ENCODE measurements around the gene HEPN1.

The HEPN1 gene

DNA sequence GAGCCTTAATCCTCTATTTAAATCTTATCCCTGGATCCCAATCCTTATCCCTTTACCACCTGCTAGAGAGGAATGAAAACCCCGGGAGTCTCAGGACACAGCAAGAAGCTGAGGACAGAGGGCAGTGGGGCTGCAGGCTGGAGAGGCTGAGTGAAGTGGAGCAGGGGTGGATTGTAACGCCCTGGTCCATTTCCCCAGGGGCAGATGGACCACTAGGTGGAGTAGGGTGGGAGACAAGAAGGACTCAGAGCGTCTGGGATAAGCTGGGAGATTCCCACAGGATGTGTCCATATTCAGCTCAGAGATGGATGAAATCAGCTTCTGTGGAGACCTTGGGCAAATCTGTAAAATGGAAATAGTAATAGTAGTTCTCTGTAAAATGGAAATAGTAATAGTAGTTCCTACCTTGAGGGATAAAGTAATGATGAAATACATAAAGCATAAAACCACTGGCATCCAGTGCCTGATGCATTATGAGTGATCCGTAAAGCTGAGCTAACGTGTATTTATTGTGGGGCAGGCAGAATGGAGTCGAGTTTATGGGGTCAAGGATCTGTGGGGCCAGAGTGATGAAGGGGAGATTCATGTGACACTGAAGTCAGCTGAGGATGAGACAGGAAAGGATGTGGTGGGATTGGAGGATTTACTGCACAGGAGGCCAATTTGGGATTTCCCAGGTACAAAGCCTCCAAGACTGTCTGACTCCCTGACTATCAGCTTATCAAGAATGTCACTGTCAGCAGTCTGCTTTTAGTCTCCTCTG lies 19.5 kb upstream of the HEPN1 start:
- peak; percentile 39 for DNase-seq (ENCODE audit: low spot score)

DNA sequence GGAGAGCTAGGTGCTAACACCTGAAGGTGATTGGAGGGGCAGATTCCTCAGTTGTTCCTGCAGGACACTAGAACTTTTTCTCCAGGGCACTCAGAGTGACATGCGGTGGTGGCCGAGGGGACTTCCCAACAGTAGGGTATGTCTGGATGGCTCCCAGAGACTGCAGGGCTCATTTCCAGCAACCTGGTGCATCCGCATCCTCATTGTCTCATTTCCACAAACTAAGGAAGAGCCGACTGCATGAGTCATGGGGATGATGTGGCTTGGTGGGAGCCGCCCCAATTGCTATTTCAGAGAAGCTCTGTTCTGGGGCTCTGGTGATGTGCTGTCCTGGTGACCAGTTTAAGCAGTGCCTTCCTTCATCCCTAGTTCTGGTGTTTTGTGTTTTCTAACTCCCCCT lies 18.6 kb upstream of the HEPN1 start:
- no peak for DNase-seq (ENCODE audit: low spot score)

DNA sequence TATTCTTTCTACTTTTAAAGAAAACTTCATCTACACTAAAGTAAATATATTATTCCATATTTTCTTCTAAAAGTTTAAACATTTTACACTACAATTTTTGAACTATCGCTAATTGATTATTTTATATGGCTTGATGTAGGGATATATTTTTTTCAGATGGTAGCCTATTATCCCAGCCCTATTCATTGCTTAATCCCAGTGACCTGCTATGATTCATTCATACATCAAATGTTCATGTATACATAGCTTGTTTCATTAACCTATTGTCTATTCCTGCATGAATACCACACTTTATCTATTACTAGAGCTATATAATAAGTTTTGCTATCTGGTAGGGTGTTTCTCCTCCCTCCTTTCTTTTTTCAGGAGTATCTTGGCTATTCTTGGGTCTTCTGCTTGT lies 16.4 kb upstream of the HEPN1 start:
- no peak for DNase-seq (ENCODE audit: low spot score)

DNA sequence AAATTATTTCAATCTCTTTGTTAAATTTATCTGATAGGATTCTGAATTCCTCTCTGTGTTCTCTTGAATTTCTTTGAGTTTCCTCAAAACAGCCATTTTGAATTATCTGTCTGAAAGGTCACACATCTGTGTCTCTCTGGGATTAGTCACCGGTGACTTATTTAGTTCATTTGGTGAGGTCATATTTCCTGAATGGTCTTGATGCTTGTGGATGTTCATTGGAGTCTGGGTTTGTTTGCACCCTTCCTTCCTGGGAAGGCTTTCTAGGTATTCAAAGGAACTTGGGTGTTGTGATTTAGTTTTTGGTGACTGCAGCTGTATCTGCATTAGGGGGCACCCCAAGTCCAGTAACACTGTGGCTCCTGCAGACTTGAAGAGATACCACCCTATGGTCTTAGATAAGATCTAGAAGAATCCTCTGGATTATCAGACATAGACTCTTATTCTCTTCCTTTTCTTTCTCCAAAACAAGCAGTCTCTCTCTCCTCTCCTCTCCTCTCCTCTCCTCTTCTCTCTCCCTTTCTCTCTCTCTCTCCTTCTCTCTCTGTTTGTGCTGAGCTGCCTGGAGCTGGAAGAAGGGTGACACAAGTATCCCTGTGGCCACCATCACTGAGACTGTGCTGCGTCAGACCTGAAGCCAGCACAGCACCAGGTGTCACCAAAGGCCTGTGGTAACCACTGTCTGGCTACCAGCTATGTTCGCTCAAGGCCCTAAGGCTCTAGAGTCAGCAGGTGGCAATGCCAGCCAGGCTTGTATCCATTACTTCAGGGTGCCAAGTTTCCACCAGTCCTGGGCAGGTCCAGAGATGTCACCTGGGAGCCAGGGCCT lies 3.3 kb upstream of the HEPN1 start:
- DNase-seq (ENCODE audit: low spot score): peak; percentile 33

DNA sequence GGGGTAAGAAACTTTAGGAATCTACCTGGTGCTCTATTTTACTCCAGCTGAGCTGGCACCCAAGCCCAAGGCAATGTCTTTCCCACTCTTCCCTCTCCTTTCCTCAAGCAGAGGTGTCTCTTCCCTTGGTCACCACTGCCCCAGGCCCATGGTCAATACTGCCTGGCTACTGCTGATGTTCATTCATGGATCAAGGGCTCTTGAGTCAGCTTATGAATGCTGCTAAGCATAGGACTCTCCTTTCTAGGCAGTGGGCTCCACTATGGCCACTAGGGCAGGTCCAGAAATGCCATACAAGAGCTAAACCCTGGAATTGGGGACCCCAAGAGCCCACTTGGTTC lies 2.7 kb upstream of the HEPN1 start:
- peak; percentile 29 for DNase-seq (ENCODE audit: low spot score)

DNA sequence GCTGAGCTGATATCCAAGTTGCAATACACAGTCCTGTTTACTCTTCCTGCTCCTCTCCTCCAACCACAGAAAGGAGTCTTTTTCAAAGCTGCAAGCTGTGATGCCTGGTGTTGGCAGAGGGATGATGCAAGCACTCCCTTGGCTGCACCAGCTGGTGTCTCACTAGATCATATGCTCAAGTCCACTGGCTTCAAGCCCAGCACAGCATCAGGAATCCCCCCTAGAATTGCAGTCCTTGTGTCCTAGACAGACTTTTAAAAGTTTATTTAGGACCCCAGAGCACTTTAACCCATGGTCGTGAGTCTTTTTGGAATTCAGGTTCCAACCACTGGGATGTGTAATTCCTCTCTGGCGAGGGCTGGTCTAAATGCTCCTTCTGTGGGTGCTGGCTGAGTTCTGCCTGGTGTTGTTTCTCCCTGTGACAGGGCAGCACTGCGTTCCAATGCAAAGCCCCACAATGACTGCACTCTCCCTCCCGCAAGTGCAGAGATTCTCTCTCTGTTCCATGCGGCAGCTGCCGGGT lies 1.9 kb upstream of the HEPN1 start:
- DNase-seq (ENCODE audit: low spot score): no peak

DNA sequence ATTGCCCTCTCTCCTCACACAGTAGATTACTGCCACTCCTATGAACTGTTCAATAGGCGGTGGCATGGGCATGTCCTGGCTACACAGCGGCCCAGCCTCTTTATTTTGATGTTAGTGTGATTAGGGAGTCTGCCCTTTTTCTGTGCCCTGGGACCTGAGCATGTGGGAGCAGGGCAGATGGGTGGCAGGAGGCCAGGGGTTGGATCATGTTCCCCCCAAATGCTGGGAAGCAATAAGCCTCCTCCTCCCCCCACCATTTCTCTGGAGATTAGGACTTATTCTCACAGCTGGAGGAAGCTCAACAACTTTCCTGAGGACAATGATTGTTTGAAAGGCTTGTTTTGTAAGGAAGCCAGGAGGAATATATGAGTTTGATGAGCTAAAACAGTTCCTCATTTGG lies 848 bp downstream of the HEPN1 start:
- no peak for DNase-seq (ENCODE audit: low spot score)

DNA sequence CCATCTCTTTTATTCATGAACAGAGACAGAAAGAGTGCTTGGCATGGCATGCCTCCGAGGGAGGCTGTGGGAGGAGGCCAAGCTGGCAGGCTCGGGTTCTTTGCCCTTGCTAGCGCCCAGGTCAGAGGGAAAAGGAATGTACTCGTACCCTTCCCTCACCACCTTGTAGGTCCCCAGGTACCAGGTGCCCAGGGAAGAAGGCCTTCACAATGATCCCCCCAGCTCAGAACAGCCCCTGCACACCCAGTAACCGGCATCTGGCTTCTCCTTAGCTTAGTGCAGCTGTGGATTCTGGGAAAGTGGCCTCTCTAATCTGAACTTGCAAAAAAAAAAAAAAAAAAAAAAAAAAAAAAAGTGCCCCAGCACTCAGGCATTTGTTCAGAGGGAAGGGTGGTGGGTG lies 1.3 kb downstream of the HEPN1 start:
- peak; percentile 41 for DNase-seq (ENCODE audit: low spot score)

DNA sequence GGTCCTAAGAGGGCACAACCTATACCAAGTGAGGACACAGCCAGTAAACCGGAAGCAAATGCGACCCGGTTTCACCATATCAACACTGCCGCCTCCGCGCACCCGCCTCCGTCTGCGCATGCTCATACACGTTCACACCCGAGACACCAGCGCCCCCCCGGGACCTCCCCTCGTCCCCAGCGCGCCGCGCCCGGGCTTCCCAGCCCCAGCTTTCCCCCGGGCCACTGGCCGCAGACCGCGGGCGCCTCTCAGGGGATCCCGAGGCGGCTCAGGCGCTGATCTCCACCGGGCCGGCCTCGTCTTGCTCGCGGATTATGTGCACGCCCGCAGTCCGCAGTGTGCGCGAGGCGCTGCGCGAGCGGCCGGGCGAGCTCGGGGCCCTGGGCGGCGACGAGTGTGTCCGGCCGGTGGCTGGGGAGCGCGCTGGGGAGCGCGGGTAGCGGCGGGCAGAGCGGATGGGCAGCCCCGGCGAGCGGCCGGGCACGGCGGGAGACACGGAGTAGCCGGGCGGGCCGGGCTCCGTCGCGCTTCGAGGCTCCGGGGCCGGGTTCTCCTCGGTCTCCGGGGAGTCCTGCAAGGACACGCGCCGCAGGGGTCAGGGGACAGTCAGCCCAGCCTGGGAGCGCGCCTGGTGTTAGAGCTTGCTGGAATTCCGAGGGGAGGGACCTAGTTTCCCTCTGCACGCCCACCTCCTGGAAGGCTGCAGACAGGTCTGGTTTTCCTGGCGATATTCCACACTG lies 2.0 kb downstream of the HEPN1 start:
- DNase-seq (ENCODE audit: low spot score): peak; percentile 87

DNA sequence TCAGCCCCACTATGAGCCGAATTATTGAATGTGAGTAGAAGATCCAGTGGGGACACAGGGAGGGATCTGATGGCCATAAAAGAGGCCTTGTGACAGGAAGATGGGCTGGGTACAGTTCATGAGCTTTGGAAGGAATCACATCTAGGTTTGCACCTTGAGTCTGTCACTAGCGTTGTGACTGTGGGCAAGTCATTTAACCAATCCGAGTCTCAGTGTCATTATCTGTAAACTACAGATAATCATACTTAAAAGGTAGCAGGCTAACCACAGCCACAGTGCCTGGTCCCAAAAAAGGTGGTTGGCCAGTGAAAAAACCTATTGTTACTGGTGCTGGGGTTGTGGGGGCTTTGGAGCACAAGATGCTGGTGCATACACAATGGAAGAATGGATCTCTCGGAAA lies 3.8 kb downstream of the HEPN1 start:
- DNase-seq (ENCODE audit: low spot score): peak; percentile 1

DNA sequence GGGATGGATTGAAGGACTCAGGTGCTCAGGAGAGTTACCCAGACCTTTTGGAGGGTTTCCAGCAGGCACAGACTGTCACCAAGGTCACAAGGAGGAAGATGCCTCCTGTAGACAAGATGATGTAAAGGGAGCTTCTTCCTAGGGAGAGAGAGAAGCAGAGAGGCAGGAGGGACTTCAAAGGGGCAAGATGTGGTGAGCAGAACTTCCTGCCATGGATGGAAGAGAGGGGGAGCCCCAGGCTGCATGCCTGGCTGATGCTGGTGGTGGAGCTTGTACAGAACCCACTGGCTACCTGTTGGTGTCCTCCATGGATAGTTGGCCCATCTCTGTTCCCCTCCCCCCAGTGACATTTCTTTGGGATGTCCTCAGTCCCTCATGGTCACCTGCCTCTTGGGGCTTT lies 4.2 kb downstream of the HEPN1 start:
- peak; percentile 38 for DNase-seq (ENCODE audit: low spot score)

DNA sequence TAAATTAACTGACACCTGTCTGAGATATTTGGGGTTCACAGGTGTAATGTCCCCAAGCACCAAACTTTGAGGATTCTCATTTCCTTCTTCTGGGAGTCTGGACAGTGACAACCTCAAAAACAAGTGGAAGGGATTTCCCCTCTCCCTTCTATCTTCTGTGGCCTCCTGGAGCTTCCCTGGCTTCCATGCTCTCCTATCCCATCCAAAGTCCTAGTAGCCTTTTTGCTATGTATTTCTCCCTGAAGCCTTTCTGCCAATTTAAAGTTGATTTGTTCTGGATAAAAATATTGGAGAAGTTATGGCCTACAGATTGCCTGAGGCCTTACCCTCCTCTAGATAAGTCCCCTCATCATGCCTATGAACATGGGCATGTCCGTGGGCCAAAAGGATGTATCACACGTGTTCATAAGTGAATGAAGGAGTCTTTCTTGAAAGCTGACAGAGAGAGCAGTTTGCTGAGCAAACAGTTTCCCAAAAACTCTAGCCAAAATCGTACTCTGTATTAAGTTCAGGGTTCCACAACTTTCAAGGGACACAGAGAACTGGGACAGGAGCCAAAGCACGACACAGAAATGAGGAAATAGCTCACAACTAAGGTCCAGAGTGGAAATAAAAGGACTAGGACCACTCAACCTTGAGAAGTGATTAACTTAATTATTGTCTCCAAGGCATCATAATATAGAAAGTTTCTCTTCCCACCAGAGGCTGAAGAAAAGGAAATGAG lies 10.1 kb downstream of the HEPN1 start:
- no peak for DNase-seq (ENCODE audit: low spot score)

DNA sequence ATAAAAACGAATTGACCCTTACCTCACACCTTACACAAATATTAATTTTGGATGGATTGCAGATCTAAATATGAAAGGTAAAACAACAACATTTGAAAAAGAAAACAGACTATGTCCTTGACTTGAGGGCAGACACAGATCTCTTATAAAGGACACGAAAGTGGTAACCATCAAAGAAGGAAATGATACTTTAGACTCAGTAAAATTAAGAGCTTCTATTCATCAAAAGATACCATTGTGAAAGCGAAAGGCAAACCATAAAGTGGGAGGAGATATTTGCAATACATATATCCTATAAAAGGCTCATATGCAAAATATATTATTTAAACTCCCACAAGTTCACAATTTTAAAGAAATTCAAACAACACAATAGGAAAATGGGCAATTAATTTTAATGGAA lies 11.7 kb downstream of the HEPN1 start:
- no peak for DNase-seq (ENCODE audit: low spot score)

DNA sequence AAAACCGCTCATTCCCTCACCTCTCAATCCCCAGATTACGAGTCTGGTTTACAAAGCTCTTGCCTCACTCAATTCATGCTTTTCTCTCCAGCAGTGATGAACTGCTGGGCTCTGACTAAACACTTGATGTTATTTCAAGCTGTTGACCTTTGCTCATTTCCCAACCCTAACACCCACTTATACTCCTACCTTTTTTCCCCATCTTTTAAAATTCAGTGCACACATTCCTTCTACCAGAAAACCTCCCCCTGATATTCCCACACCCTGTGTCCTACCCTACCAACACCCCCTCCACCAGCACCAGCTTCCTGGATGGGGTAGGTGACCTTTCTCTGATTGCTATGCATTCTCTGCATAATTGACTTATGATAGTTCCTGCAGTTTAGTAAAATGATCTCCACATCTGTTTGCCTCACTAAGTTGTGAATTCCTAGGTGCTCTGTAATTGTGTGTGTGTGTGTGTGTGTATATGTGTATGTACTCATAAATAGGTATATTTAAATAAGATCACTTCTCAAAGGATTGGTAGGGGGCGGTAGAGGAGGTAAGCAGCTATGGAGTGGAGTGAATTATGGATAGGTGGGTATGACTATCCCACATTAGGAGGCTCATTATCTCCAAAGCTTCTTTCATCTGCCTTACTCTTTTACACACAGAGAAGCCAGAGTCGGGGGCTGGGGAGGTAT lies 16.0 kb downstream of the HEPN1 start:
- no peak for DNase-seq (ENCODE audit: low spot score)

DNA sequence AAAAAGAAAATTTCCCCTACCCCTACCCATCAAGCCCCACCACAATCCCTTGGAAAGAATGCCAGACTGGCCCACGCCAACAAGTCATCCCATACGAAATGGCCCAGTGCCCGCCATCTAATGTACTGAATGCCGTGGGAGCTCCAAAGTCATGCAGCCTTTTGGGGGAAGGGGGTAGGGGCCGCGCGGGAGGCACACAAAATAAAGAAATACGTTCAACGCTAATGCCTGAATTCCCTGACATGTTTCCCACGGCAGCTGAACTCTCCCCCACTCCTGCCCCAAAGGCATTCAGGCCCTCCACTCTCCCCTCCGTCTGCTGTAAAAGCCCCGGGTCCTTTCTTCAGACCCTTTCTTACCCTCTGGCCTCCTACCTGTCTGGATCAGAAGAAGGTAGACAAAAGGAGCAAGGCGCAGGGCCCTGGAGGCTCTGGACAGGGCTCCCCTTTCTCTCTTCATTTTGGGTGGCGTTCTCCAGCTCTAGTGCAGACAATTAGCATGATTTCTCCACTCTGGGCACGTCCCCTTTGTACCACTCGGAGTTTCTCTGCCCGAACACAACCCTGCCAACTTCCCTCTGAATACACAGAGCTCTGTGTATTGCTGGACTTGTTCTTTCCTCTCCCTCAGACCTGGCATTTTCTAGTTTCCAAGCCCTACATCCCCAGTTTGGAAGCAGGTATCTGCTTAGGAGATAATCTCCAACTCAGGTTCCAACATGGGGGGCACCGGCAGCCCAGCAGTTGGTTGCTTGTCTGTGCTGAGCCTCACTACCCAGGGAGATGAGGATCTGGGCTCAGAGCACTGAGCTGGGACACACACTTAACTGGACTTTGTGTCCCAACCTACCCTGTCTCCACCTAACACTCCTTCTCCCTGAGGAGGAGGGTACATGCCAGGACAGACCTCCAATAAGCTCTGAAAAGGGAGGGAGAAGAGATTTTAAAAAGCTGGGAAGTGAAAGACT lies 16.8 kb downstream of the HEPN1 start, which contains the start of gene HEPACAM:
Gene HEPACAM, minus strand, starts transcription at position 500 of the 967 bp plus-strand sequence. Its CDS starts 41 bp downstream, at position 459.
- no peak for DNase-seq (ENCODE audit: low spot score)

DNA sequence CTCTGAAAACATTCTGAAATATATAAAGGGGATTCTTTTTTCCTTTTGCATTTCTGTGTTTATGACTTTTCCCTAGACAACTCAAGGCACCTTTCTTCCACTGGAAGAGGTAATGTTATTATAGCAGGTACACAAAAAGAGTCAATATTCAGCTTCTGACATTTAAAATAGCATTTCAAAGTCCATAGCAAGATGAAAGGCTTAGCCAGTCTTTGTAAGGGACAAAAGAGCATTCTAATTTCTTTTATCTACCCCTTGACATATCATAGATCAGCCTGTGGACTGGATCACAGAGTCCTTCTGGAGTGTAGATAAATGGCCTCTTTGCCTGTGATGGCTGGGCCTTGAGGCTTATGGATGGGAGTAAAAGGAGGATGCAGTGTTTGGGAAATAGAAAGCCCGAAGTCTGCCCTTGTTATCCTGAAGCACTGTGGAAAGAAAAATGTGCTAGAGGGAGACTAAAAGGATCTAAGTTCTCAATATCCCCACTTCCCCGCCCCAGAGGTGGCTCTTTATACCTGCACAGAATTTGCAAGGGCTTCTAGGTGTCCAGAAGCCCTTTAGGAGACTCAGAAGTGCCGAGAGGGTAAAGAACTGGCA lies 18.4 kb downstream of the HEPN1 start:
- DNase-seq (ENCODE audit: low spot score): no peak

DNA sequence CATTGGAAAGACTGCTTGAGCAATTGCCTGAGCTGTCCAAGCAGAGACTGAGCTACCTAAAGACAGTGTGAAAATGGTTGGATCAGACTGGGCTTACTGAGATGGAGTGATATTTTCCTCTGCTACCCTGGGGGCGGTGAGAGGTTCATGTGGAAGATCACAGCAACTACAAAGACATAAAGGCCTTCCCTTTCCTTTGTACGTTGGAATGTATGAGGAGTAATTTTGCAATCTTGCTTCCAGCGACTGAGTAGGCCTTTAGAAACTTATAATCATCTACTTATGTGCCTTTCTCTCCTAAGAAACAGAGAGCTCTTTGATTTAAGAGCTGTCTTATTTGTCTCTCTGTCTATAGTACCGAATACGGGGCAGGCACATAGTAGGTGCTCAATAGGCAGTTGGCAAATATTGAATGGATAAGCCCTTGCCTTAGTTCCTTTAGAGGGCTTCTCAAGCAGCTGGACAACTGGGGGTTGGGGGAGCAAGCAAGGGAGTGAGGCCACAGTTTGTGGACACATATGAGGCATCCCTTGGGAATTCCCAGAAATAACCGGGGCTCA lies 19.2 kb downstream of the HEPN1 start:
- DNase-seq (ENCODE audit: low spot score): no peak

DNA sequence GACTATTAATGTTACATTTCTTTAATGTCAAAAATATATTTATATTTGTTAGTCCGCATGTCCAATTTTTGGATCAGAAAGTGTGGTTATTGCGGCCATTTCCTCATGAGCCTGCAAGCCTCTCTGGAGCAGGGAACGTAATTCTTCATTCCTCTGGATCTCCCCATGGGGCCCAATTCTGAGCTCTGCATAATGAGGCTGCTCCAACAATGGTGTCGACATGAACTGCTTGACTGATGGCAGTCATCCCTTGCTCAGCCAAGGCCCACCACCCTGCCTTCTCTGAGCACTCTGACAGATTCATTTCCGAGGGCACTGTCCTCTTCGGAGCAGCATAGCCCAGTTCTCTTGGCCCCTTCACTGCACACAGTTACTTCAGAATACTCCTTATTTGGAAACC lies 19.9 kb downstream of the HEPN1 start:
- DNase-seq (ENCODE audit: low spot score): no peak

DNA sequence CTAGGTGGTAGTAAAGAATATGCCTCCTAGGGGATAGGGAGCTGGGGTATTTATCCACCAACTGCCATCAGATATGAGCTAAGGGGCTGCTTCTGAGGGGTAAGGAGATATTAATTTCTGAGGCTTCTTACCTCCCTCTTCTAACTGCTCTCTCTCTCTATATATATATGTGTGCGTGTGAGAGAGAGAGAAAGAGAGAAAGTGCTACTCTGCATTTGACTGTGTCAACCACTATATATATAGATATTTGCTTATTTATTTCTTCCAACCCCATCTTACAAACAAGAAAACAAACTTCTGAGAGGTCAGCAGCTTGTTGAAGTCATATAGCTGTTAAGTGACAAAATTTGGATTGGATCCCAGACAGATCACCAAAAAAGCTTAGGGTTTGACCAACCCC lies 22.7 kb downstream of the HEPN1 start:
- DNase-seq (ENCODE audit: low spot score): no peak

All from ecto neural progenitor cell (in vitro differentiated cells).